GM19240 (cell line): ENCODE measurements around the gene IL36B.

Experiments
- DNase-seq: peaks from one replicate; pipeline ENCODE4 v3.0.0; 2011; ENCODE audit warnings: low spot score; ENCODE audit not compliant: insufficient read length

IL36B gene

GRCh38 chr2:113076954-113077669 lies 24.4 kb upstream of the IL36B start:
- DNase-seq = no peak

- DNase-seq = no peak
Observed at GRCh38 chr2:113075600-113075999, 22.9 kb upstream of the IL36B start.

GRCh38 chr2:113075030-113075429 lies 22.4 kb upstream of the IL36B start:
- DNase-seq = no peak

- DNase-seq = no peak
Observed at GRCh38 chr2:113073325-113073834, 20.7 kb upstream of the IL36B start.

- DNase-seq = no peak
Observed at GRCh38 chr2:113072584-113072983, 19.9 kb upstream of the IL36B start.

- no peak for DNase-seq
Observed at GRCh38 chr2:113070606-113070975, 17.9 kb upstream of the IL36B start.

GRCh38 chr2:113069676-113070605 lies 17.3 kb upstream of the IL36B start:
- DNase-seq = no peak

- DNase-seq = no peak
Observed at GRCh38 chr2:113068706-113069485, 16.2 kb upstream of the IL36B start.

- DNase-seq = no peak
Observed at GRCh38 chr2:113068249-113068648, 15.6 kb upstream of the IL36B start.

GRCh38 chr2:113067681-113068080 lies 15.0 kb upstream of the IL36B start, which contains the start of gene IL1F10:
Gene IL1F10 (plus strand): TSS chr2:113067970. CDS start chr2:113072739, 4,769 bp downstream.
- no peak for DNase-seq

- no peak for DNase-seq
Observed at GRCh38 chr2:113064898-113065297, 12.2 kb upstream of the IL36B start.

- DNase-seq = no peak
Observed at GRCh38 chr2:113064281-113064680, 11.6 kb upstream of the IL36B start.

GRCh38 chr2:113061896-113062770 lies 9.5 kb upstream of the IL36B start:
- DNase-seq = no peak

GRCh38 chr2:113061241-113061640 lies 8.6 kb upstream of the IL36B start:
- DNase-seq = no peak

GRCh38 chr2:113060796-113061195 lies 8.1 kb upstream of the IL36B start:
- DNase-seq = no peak

- DNase-seq = no peak
Observed at GRCh38 chr2:113060396-113060795, 7.7 kb upstream of the IL36B start.

- DNase-seq = no peak
Observed at GRCh38 chr2:113058998-113059960, 6.6 kb upstream of the IL36B start, which contains the start of gene IL36RN. Gene IL36RN (plus strand): TSS chr2:113059198. CDS start chr2:113059439, 241 bp downstream.

GRCh38 chr2:113058411-113058994 lies 5.8 kb upstream of the IL36B start:
- no peak for DNase-seq

GRCh38 chr2:113057117-113057516 lies 4.5 kb upstream of the IL36B start:
- no peak for DNase-seq
